GM10248 (cell line): Measurements from ENCODE around the gene USP10.

ENCODE experiments used
- CTCF ChIA-PET: fragments of 300-600 bp; sonication (Branson Sonifier 250); formaldehyde crosslinking; extraction: SDS; loops from one replicate; lab custom pipeline; 2021; ENCODE audit warnings: antibody characterized with exemption; lab: Yijun Ruan, JAX
- POLR2A ChIA-PET: fragments of 350-650 bp; sonication (Branson Sonifier 250); formaldehyde crosslinking; extraction: SDS; loops from one replicate; lab custom pipeline; 2020; ENCODE audit warnings: antibody characterized with exemption; lab: Yijun Ruan, JAX
- DNase-seq: peaks from one replicate; pipeline ENCODE4 v3.0.0; 2012; ENCODE audit errors: extremely low spot score
- TF ChIP-seq, protein P1 (sequence below): IDR thresholded peaks from 2 replicates; pipeline ENCODE4 v1.5.1; 2012; ENCODE audit warnings: mild to moderate bottlenecking, low read depth; ENCODE audit errors: extremely low read depth, missing control alignments, control extremely low read depth

The USP10 gene

GRCh38 chr16:84704253-84704652, 4.5 kb downstream of the USP10 start:
- TF ChIP-seq, protein P1, sequence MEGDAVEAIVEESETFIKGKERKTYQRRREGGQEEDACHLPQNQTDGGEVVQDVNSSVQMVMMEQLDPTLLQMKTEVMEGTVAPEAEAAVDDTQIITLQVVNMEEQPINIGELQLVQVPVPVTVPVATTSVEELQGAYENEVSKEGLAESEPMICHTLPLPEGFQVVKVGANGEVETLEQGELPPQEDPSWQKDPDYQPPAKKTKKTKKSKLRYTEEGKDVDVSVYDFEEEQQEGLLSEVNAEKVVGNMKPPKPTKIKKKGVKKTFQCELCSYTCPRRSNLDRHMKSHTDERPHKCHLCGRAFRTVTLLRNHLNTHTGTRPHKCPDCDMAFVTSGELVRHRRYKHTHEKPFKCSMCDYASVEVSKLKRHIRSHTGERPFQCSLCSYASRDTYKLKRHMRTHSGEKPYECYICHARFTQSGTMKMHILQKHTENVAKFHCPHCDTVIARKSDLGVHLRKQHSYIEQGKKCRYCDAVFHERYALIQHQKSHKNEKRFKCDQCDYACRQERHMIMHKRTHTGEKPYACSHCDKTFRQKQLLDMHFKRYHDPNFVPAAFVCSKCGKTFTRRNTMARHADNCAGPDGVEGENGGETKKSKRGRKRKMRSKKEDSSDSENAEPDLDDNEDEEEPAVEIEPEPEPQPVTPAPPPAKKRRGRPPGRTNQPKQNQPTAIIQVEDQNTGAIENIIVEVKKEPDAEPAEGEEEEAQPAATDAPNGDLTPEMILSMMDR = no peak
- no peak for DNase-seq
- ChIA-PET CTCF (interaction anchor here (1.0 to 4.4 kb wide), 9 partner anchors 11 to 198 kb away, joined by 3 to 44 read pairs (median 4); no protein-coding TSS in a partner anchor), POLR2A (no interaction called here)

- ChIA-PET POLR2A (no interaction called here), CTCF (interaction anchor here (2.9 kb wide), 1 partner anchor 20 kb away, joined by 18 read pairs; no protein-coding TSS in a partner anchor)
- TF ChIP-seq, protein P1 = no peak
- DNase-seq = no peak
These were observed 7.1 kb downstream of the USP10 start for GRCh38 chr16:84706856-84707255.

- no peak for DNase-seq
- POLR2A ChIA-PET = no interaction called here
- TF ChIP-seq, protein P1 = no peak
- CTCF ChIA-PET = interaction anchor here (0.8 to 10.2 kb wide), 6 partner anchors 9 to 45 kb away, joined by 3 to 121 read pairs (median 8); no protein-coding TSS in a partner anchor
These were observed 9.8 kb downstream of the USP10 start for GRCh38 chr16:84709609-84710008.

DNA sequence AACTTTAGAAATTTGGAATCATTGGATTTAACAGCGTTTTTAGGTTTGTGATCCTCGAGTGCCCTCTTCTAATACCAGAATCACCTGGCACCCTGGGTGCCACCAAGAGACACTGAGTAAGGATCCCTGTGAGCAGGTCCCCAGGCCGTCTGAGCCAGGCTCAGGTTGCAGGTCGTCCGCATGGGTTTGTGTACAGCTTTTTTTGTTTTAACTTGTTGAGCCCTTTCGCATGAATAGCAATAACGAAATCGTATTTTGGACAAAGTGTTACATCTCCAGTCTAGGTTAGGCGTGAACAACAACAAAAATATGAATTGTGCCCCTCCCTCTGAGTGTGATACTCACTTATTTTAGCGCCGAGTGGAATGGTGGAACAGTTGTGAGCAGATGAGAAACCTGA, 10.9 kb downstream of the USP10 start:
- CTCF ChIA-PET = interaction anchor here (1.5 to 10.2 kb wide), 5 partner anchors 10 to 88 kb away, joined by 7 to 121 read pairs (median 11); no protein-coding TSS in a partner anchor
- POLR2A ChIA-PET = no interaction called here
- TF ChIP-seq, protein P1 = no peak
- DNase-seq = no peak

- CTCF ChIA-PET = interaction anchor here (0.8 to 10.2 kb wide), 8 partner anchors 11 to 627 kb away, joined by 3 to 121 read pairs (median 7); no protein-coding TSS in a partner anchor
- POLR2A ChIA-PET = no interaction called here
- no peak for DNase-seq
- TF ChIP-seq, protein P1 = no peak
These were observed 12.4 kb downstream of the USP10 start for GRCh38 chr16:84712138-84712671.

DNA sequence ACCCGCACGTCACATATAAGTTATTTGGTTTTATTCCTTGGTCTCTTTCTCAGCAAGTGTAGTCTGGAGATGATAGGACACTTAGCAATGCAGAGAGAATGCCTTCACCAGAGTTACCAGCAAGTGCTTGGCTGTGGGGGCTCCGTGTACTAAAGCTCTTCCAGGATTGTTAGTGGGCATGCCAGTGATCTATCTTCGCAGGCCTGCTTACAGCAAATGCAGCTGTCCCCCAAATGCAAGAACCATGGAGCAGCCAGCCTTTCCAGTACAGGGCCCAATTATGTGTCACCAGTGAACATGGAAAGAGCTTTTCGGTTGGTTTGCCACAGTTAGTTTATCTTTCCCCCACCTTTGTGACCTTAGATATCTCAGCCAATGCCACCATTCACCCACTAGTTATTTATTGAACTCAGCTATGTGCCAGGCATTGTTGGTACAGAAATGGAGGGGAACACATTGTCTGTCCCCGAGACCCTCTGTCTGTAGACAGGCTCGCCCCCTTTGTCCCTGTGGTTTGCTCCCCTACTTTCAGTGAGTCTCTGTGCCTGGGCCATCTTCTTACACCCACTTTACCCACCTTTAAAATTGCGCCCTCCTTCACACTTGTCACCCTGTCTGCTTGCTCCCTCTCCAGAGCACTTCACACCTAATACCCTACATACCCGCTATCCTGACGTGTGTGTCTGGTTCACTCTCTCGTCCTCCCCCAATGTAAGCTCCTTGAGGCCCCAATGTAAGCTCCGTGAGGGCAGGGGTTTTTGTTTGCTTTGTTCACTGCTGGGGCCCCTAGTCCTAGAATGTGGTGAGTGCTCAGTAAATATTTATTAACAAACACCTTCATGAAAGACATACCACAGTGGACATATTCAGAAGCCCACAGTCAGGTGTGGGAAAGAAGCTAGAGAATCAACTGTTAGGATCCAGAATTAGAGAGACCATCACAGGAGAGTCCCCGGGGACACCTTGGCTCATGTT, 13.3 kb downstream of the USP10 start:
- POLR2A ChIA-PET = no interaction called here
- DNase-seq = no peak
- CTCF ChIA-PET = interaction anchor here (0.8 to 10.2 kb wide), 7 partner anchors 12 to 628 kb away, joined by 3 to 121 read pairs (median 7); no protein-coding TSS in a partner anchor
- TF ChIP-seq, protein P1 = no peak
